ENCODE data around the gene ZFAND2B.
"Not testable (repeated sequence)": the region's sequence is repeated elsewhere in the genome, so short reads cannot be mapped to it uniquely, and the experiment has no call there.

ZFAND2B gene

GRCh38 chr2:219252570-219252899, 46.0 kb downstream of the ZFAND2B start:
- no peak for DNase-seq

GRCh38 chr2:219252900-219253752, 46.5 kb downstream of the ZFAND2B start, which contains the start of gene TUBA4B:
TSS of gene TUBA4B (plus strand) at chr2:219253243. CDS start at chr2:219253408, 165 bp downstream.
- peak; percentile 50 for DNase-seq

DNA sequence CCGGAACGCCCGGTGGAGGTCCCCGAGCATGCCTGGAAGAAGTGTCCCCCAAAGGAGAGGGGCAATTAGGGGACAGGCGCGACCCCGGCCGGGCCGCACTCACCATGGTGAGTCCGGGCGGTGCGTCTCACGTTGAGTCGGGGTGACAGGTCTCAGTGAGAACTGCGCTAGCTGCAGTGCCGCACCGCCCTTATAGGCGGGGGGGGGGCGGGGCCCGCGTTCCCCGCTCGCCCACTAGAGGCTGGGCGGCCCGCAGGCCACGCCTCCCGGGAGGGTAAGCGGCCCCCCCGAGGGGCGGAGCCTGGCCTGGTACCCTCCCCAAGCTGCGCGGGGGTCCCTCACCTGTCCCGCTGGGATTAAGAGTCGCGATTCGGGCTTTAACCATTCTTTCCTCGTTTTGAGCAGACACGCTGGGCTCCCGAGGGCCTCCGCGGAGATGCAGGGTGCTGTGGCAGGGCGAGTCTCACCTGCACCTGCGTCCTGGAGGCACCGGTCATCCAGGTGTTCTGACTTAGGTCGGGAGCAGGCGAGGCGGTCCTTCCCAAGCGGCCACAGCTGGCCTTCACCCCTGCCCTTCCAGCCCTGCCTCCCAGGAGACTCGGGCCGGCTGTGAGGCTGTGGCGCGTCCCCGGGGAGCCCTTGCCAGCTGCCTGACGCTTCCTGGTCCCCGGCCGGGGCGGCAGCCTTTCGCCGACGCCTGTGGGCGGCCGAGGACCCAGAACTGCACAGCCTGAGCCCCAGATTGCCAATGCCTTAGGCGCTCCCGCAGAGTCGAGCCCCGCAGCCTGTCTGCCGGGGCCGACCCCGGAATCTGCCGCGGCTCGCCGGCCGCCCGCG, 47.4 kb downstream of the ZFAND2B start, which contains the start of gene TUBA4A:
Gene TUBA4A, minus strand, starts transcription at position 166 of the 837 bp plus-strand sequence. Its CDS starts 60 bp downstream, at position 106.
- peak; percentile 93 for DNase-seq

DNA sequence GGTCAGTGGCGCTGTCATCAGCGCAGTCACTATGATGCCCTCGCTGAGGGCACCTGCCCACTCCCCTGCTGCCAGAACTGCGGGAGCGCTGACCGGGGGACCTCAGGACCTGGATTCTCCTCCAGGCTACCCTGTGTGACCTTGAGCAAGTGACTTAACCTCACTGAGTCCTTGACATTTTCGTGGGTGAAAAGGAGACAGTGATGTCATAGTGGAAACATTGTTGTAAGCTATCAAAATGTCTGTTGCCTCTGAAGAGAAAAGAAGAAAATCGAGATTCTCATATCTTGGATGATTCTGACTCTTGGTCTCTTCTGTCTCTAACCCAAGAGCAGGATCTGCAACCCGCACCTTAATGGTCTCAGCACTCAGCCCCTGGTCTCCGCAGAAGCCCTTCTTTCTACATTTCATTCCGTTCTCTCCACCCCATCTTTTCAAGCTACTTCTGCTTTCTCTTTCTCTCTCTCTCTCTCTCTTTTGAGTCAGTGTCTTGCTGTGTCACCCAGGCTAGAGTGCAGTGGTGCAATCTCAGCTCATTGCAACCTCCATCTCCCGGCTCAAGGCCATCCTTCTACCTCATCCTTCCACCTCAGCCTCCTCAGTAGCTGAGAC, 48.1 kb downstream of the ZFAND2B start:
- peak; percentile 60 for DNase-seq

DNA sequence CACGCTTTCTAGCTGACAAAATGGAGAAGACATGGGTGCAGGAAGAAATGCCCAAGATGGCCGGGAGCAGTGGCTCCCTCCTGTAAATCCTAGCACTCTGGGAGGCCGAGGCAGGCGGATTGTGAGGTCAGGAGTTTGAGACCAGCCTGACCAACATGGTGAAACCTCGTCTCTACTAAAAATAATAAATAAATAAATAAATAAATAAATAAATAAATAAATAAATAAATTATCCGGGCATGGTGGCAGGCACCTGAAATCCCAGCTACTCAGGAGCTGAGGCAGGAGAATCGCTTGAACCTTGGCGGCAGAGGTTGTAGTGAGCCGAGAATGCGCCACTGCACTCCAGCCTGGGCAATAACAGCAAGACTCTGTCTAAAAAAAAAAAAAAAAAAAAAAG, 52.4 kb downstream of the ZFAND2B start:
- not testable (repeated sequence) for DNase-seq
